GM13976 (cell line): ENCODE results near the gene DDX51.

ENCODE experiments used
- DNase-seq: peaks from one replicate; pipeline ENCODE4 v3.0.0; 2012; ENCODE audit warnings: low spot score
- CTCF ChIP-seq: IDR thresholded peaks from 2 replicates; pipeline ENCODE4 v1.5.1; 2012; ENCODE audit warnings: borderline replicate concordance, mild to moderate bottlenecking; ENCODE audit not compliant: insufficient read depth; ENCODE audit errors: extremely low read depth, missing control alignments, control extremely low read depth
- in situ Hi-C: fragments of 300-500 bp; cut with MboI; formaldehyde crosslinking; loops from one replicate; pipeline ENCODE4 v1.12.0; 2022; ENCODE audit warnings: low sequenced_read_pairs, mixed read lengths, inconsistent platforms; ENCODE audit not compliant: unreplicated experiment

DDX51 gene

GRCh38 chr12:132144115-132144809 is at the start of gene DDX51, which contains the start of gene NOC4L:
Gene DDX51, minus strand, starts transcription at chr12:132144319. Its CDS starts 23 bp downstream, at chr12:132144296.
Gene NOC4L, plus strand, starts transcription at chr12:132144457. Its CDS starts 32 bp downstream, at chr12:132144489.
- in situ Hi-C loops, result no loop called here
- TF ChIP-seq CTCF, result no peak
- DNase-seq, result peak; percentile 99

GRCh38 chr12:132191715-132192553 is 47.8 kb upstream of the DDX51 start:
- no peak for TF ChIP-seq CTCF
- in situ Hi-C loops, result no loop called here
- DNase-seq, result no peak

GRCh38 chr12:132190834-132191500 is 46.8 kb upstream of the DDX51 start:
- DNase-seq, result no peak
- no peak for TF ChIP-seq CTCF
- in situ Hi-C loops, result no loop called here

- DNase-seq, result peak; percentile 61
- TF ChIP-seq CTCF, result no peak
- in situ Hi-C loops, result no loop called here
Observed at GRCh38 chr12:132190012-132190755, 46.1 kb upstream of the DDX51 start.

- peak; percentile 98 for DNase-seq
- in situ Hi-C loops, result no loop called here
- TF ChIP-seq CTCF, result no peak
Observed at GRCh38 chr12:132189378-132190011, 45.4 kb upstream of the DDX51 start.
